Measurements from ENCODE around the gene NUTM2F.

DNA sequence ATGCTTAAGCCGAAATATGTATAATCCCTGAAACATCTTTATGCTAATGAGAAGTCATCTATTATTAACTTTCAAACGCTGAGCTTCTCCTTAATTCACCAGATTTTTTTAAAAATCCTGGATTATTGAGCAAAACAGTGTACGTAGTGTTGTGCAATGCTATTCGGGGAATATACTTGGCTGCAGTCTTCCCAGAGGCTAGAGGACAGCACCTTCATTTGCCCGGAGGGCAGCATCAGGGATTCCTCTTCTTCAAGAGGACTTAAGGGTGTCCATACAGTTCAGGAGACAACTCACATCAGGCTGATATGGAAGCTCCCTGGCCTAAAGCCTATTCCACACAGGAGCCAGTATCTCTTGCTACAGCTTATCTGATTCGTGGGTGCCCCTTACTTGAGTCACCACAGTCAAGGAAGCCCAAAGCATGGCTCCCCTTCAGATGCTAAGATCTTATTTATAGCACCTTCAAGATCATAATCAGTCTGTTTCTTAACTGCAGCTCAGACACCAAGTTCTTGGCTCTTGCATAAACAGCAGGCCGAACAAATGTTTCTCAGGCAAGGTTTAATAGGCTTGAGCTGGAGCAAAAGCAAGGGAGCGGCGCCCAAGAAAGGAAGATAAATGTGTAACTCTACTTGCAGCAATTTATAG is 29.4 kb downstream of the NUTM2F start:
- TF ChIP-seq, protein P1, sequence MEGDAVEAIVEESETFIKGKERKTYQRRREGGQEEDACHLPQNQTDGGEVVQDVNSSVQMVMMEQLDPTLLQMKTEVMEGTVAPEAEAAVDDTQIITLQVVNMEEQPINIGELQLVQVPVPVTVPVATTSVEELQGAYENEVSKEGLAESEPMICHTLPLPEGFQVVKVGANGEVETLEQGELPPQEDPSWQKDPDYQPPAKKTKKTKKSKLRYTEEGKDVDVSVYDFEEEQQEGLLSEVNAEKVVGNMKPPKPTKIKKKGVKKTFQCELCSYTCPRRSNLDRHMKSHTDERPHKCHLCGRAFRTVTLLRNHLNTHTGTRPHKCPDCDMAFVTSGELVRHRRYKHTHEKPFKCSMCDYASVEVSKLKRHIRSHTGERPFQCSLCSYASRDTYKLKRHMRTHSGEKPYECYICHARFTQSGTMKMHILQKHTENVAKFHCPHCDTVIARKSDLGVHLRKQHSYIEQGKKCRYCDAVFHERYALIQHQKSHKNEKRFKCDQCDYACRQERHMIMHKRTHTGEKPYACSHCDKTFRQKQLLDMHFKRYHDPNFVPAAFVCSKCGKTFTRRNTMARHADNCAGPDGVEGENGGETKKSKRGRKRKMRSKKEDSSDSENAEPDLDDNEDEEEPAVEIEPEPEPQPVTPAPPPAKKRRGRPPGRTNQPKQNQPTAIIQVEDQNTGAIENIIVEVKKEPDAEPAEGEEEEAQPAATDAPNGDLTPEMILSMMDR (IDR thresholded peaks at IDR 0.05; ENCODE audit: borderline replicate concordance, extremely low read depth, low read length, poor library complexity, severe bottlenecking), result no peak
- no peak for TF ChIP-seq EZH2 (IDR thresholded peaks at IDR 0.05; ENCODE audit: borderline replicate concordance, low read depth, low read length, severe bottlenecking)
